Measurements from ENCODE around the gene SERHL2. TPM values are rescaled to one million over a fixed set of nuclear protein-coding genes. Genes with fewer than 3 reads are reported as not detected.

Gene SERHL2
- total RNA-seq, 1 donor from 2014 or later, result 1.6 TPM

Small RNAs within 50 kb of the gene (small RNA-seq; reads per million reads assigned to genes)
- gene RN7SKP80 (ENCODE audit: low replicate concordance) (not detected), gene RNU6-513P (ENCODE audit: low replicate concordance) (not detected)

Other genes starting within 250 kb of the SERHL2 start
- gene NFAM1, start 121.6 kb upstream of the SERHL2 start, total RNA-seq, result 0.72 TPM
- 21.0 TPM for gene RRP7A, start 34.2 kb upstream of the SERHL2 start, total RNA-seq
- 34.6 TPM for gene POLDIP3, start 60.9 kb downstream of the SERHL2 start, total RNA-seq
- gene ATP5MGL, start 86.6 kb downstream of the SERHL2 start, total RNA-seq, result not detected
- gene CYB5R3, start 95.4 kb downstream of the SERHL2 start, total RNA-seq, result 62.8 TPM
- 24.1 TPM for gene A4GALT, start 166.9 kb downstream of the SERHL2 start, total RNA-seq

Measured in tongue (tissue), 2 donors.